Skeletal muscle tissue (tissue), 4 donors: ENCODE measurements around the gene KARS1. TPM values are rescaled to one million over a fixed set of nuclear protein-coding genes. Genes with fewer than 3 reads are reported as not detected.
A peak's percentile ranks its signal among the peaks of the same experiment; 100 is the strongest.

ENCODE experiments used
- H3K27ac ChIP-seq: one replicate; pipeline ENCODE4 v1.7.0; 2013; ENCODE audit warnings: mild to moderate bottlenecking, low read depth, low read length, inconsistent platforms
- H3K27me3 ChIP-seq, 3 donors: one replicate each; pipeline ENCODE4 v1.7.0; 2013; ENCODE audit warnings: low read length in 3 of 3; ENCODE audit not compliant: control insufficient read depth in 3 of 3, insufficient read depth in 3 of 3
- H3K36me3 ChIP-seq, 3 donors: one replicate each; pipeline ENCODE4 v1.7.0; 2013; ENCODE audit warnings: low read length in 3 of 3; ENCODE audit not compliant: control insufficient read depth in 3 of 3, insufficient read depth in 3 of 3
- H3K4me1 ChIP-seq, 3 donors: one replicate each; pipeline ENCODE4 v1.7.0; 2013; ENCODE audit warnings: low read length in 3 of 3, mild to moderate bottlenecking in 3 of 3; ENCODE audit not compliant: control insufficient read depth in 3 of 3, insufficient read depth in 3 of 3
- H3K4me3 ChIP-seq, 3 donors: one replicate each; pipeline ENCODE4 v1.7.0; 2013; ENCODE audit warnings: low read length in 3 of 3
- H3K9ac ChIP-seq, 3 donors: one replicate each; pipeline ENCODE4 v1.7.0; 2013; ENCODE audit warnings: low read length in 3 of 3, mild to moderate bottlenecking in 3 of 3, moderate library complexity in 2 of 3, low read depth in 1 of 3
- H3K9me3 ChIP-seq, 3 donors: one replicate each; pipeline ENCODE4 v1.7.0; 2013; ENCODE audit warnings: low read length in 3 of 3; ENCODE audit not compliant: control insufficient read depth in 3 of 3
- total RNA-seq: library from RNA; depleted of rRNA; stranded (reverse); fragments of >200 nt; gene quantifications from one replicate; pipeline ENCODE4 v1.2.3, GENCODE V29; 2014
- donor health status: Osteomylitis.

KARS1 gene
- total RNA-seq, 1 donor from 2014 or later = 131 TPM

DNA sequence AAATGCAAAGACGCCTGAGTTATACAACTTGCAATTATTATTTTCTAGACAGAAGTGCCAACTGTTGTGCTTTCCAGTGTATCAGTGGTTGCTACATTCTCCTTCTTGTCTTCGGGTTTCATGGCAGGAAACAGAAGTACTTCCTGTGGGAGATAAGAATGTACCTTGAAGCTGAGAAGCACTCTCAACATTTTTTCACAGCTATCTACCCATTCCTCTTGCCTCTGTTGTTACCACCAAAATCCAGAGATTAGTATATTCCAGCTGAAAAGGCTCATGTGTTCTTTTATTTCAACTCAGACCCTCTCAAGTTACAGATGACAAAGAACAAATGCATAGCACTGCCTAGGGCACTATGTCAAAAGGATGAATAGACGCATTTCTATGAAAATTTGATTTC lies 19.6 kb downstream of the KARS1 start:
- no peaks in the 10 kb centered on the region for H3K27me3 ChIP-seq
- no peaks in the 10 kb centered on the region for H3K9me3 ChIP-seq
- H3K27ac ChIP-seq = no peak overlapping the region
- no peak overlapping the region for H3K4me3 ChIP-seq
- H3K9ac ChIP-seq = no peak overlapping the region
- peaks cover 64 to 70% (median 65%) of the 10 kb centered on the region in 3 donors for H3K36me3 ChIP-seq
- H3K4me1 ChIP-seq = peaks cover 0 to 3% (median 0%) of the 10 kb centered on the region in 3 donors

- Histone ChIP-seq H3K27ac (no peak overlapping the region), H3K9ac (peak overlapping the region in 1 of 3 donors; percentile 25), H3K9me3 (no peaks in the 10 kb centered on the region), H3K4me3 (no peak overlapping the region), H3K36me3 (peaks cover 55 to 62% (median 57%) of the 10 kb centered on the region in 3 donors), H3K4me1 (peaks cover 7 to 11% (median 7%) of the 10 kb centered on the region in 3 donors), H3K27me3 (no peaks in the 10 kb centered on the region)
Observed at GRCh38 chr16:75626806-75627205, 20.7 kb downstream of the KARS1 start.

DNA sequence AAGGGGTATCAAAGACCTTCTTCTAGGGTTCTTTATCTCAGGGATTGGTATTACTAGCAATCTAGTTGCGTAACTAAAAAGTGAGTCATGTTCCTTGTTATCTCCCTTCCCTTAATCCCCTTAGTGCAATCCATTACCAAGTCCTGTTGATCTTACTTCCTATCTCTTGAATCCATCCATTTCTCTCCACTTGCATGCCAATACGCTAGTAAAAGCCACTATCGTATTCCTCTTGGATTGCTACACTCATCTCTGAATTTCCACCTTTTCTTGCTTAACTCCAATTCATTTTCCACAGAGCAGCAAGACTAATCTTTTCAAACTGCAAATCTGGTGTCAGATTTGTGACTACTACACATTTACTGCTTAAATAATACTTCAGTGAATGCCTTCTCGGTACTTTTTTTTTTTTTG lies 22.5 kb downstream of the KARS1 start:
- H3K4me3 ChIP-seq = no peak overlapping the region
- H3K9ac ChIP-seq = no peak overlapping the region
- no peaks in the 10 kb centered on the region for H3K9me3 ChIP-seq
- peaks cover 11 to 18% (median 11%) of the 10 kb centered on the region in 3 donors for H3K4me1 ChIP-seq
- no peaks in the 10 kb centered on the region for H3K27me3 ChIP-seq
- H3K36me3 ChIP-seq = peaks cover 42 to 52% (median 46%) of the 10 kb centered on the region in 3 donors
- no peak overlapping the region for H3K27ac ChIP-seq

DNA sequence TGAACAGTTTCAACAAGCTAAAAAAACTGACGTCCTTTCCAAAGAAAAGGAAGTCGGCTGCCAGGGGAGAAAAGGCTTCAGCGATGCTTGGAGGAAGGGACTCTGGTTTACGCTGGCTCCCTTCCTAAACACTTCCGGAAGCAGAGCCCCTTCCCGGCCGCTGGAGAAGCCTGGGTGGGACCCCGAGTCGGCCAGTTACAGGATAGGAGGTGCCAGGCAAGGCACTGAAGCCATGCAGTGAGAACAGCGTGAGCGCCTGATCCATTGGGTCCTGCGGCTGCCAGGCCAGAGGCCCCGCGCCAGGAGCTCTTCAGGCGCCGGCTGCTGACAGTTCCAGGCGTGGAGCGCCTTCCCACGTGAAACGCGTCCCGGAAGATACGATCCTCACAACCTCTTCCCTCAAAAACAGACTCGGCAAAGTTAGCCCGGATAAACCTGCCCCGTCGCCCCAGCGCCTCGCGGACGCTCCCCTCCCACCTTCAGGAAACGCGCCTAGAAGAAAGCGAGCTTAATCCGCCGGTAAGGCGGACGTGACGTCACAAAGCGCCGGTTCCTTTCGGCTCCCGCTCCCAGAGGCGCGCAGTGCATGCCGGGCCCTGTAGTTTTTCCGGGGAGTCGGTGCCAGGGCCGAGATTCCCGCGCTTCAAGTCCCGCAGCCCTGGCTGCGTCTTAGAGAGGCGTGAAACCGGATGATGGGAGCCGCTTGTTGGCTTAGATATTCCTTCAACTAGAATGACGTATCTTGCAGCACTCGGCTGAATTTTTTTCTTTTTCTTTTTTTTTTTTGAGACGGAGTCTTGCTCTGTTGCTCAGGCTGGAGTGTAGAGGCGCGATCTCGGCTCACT lies 24.5 kb downstream of the KARS1 start, which contains the start of gene ADAT1:
Gene ADAT1, minus strand, starts transcription at position 521 of the 845 bp plus-strand sequence. CDS start 2,482 bp downstream, outside the sequence.
- H3K9ac ChIP-seq = peak within 1 kb of the TSS; percentile 79 to 95 (median 93)
- H3K27me3 ChIP-seq = no peaks in the 10 kb centered on the region
- peak within 1 kb of the TSS; percentile 86 for H3K27ac ChIP-seq
- H3K4me1 ChIP-seq = peaks cover 11 to 18% (median 11%) of the 10 kb centered on the region in 3 donors
- H3K36me3 ChIP-seq = peaks cover 25 to 39% (median 36%) of the 10 kb centered on the region in 3 donors
- no peaks in the 10 kb centered on the region for H3K9me3 ChIP-seq
- peak within 1 kb of the TSS; percentile 90 to 96 (median 92) for H3K4me3 ChIP-seq

GRCh38 chr16:75621170-75621477 lies 26.3 kb downstream of the KARS1 start:
- Histone ChIP-seq H3K9me3 (no peaks in the 10 kb centered on the region), H3K4me1 (peaks cover 11 to 18% (median 11%) of the 10 kb centered on the region in 3 donors), H3K36me3 (peaks cover 16 to 32% (median 30%) of the 10 kb centered on the region in 3 donors), H3K27me3 (no peaks in the 10 kb centered on the region), H3K4me3 (no peak overlapping the region), H3K9ac (no peak overlapping the region), H3K27ac (no peak overlapping the region)

- H3K36me3 ChIP-seq = peaks cover 12 to 33% (median 27%) of the 10 kb centered on the region in 3 donors
Observed at GRCh38 chr16:75620326-75621169, 26.9 kb downstream of the KARS1 start.

GRCh38 chr16:75618780-75619179 lies 28.7 kb downstream of the KARS1 start:
- Histone ChIP-seq H3K4me3 (no peak overlapping the region), H3K27me3 (no peaks in the 10 kb centered on the region), H3K27ac (no peak overlapping the region), H3K4me1 (peaks cover 11 to 18% (median 11%) of the 10 kb centered on the region in 3 donors), H3K36me3 (peaks cover 12 to 35% (median 31%) of the 10 kb centered on the region in 3 donors), H3K9me3 (no peaks in the 10 kb centered on the region), H3K9ac (no peak overlapping the region)

More at GRCh38 chr16:75620326-75621169, 26.9 kb downstream of the KARS1 start:
- Histone ChIP-seq H3K4me3 (no peak overlapping the region), H3K9me3 (no peaks in the 10 kb centered on the region), H3K4me1 (peaks cover 11 to 18% (median 11%) of the 10 kb centered on the region in 3 donors), H3K9ac (no peak overlapping the region), H3K27me3 (no peaks in the 10 kb centered on the region), H3K27ac (no peak overlapping the region)

DNA sequence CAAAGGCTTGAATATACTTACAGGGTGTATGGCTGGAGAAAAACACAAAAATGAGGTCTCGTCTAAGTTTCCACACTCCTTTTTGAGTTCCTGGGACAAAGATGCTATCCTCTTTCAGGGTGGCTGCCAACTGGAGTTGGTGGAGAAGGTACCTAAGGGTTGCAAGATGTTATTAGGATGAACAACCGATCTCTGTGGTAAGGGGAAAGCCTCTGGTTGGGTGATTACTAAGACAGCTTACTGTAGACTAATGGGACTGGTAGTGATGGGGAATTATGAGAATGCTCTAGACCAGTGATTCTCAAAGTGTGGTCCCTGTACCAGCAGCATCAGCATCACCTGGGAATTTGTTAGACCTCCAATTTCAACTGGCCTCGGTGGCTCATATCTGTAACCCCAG lies 30.3 kb downstream of the KARS1 start:
- H3K9ac ChIP-seq = no peak overlapping the region
- no peaks in the 10 kb centered on the region for H3K9me3 ChIP-seq
- H3K4me1 ChIP-seq = peaks cover 7 to 10% (median 7%) of the 10 kb centered on the region in 3 donors
- no peak overlapping the region for H3K27ac ChIP-seq
- no peaks in the 10 kb centered on the region for H3K27me3 ChIP-seq
- H3K4me3 ChIP-seq = no peak overlapping the region
- peaks cover 22 to 45% (median 36%) of the 10 kb centered on the region in 3 donors for H3K36me3 ChIP-seq

GRCh38 chr16:75616521-75617010 lies 30.9 kb downstream of the KARS1 start:
- no peaks in the 10 kb centered on the region for H3K27me3 ChIP-seq
- H3K4me3 ChIP-seq = no peak overlapping the region
- H3K27ac ChIP-seq = no peak overlapping the region
- H3K4me1 ChIP-seq = peaks cover 1 to 4% (median 1%) of the 10 kb centered on the region in 3 donors
- H3K9me3 ChIP-seq = no peaks in the 10 kb centered on the region
- peaks cover 24 to 49% (median 39%) of the 10 kb centered on the region in 3 donors for H3K36me3 ChIP-seq
- no peak overlapping the region for H3K9ac ChIP-seq
